Stimulated activated CD4-positive, alpha-beta T cell treated with anti-CD3 and anti-CD28 coated beads, Interleukin-1b, Interleukin-23, amount 100 ng/mL, for 48 hours (primary cell): ENCODE data around the gene TPM3.

Experiments
- DNase-seq: peaks from one replicate; pipeline ENCODE4 v3.0.0-alpha.2; 2020

TPM3 gene

GRCh38 chr1:154199563-154199879 lies 7.6 kb upstream of the TPM3 start:
- DNase-seq = no peak

DNA sequence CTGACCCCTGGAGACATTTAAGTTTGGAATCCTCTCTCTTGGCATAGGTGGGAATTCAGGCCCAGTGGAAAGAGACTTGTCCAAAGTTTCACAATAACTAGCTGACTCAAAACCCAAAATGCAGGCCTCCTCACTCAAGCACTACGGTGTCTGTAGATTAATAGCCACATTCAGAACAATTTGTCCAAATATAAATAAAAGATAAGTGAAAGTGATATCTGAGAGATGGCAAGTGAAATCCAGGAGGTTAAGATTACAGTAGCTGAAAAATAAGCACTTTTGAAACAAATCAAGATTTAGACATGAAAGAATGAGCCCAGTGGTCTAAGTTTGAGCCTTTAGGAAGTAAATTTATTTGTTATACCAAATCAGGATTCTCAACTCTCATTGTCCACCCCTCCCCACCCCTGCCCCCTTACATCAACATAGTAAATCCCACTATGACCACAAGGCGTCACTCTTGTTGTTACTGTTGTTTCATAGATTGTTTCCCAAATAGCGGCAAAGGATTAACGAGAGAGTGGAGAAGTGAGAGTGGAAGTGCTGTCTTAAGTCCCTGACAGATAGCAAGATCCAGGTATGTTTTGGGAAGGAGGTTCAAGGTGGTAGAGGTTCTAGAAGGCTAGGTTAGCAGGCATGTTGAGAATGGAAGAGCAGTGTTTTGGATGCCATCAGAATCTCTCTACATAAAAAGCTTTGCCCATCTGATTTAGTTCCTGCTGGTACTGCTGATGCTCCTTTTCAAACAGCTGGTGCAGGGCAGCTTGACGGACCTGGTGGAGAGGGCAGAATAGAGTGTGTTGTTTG lies 7.1 kb upstream of the TPM3 start:
- DNase-seq = no peak

DNA sequence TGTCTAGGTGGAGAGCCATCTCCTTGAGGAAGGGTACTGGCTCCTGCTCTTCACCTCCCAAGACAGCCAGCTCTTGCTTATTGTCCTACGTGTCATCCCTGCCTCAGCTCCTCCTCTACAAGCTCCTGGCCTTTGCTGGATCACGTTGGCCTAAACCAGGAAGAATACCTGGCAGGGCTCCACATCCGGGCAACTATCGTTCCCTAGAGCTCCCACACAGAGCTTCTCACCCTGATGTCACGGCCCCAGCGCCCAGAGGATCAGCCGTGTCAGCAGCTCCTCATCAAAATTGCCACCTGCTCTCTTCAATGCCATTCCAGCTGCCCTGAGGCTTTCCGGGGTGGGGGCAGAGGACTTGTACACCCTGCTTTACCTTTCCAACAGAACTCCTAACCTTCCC lies 1.9 kb upstream of the TPM3 start:
- DNase-seq = no peak

- no peak for DNase-seq
Measured at GRCh38 chr1:154192476-154192875, 576 bp upstream of the TPM3 start.

GRCh38 chr1:154190550-154190949 lies 1.4 kb downstream of the TPM3 start:
- no peak for DNase-seq

DNA sequence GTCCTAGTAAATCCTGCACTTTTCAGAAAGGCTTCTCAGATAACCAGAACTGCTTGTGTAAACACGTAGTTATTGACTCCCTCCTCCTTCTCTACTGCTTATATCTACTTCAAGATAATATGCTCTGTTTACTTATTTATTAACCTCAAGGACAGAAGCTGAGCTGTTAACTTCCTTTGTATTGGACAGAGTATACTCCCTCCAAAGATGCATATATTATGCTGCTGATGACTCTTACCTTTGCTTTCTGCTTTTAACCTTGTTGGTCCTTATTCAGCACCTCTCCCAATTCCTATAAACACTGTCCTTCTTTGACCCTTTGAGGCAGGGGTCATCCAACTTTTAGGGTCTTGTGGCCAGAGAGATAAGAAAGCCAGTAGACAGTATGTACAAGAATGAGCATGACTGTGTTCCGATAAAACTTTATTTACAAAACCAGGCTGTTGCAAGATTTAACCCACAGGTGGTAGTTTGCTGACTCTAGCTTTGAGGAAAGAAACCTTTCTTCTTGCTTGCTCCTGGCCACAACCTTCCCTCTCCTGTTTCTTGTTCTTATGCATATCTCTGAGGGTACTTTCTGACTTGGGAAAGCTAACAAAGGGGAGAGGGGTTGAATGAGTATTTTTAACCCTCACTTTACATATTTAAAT lies 4.9 kb downstream of the TPM3 start:
- no peak for DNase-seq

- peak; percentile 72 for DNase-seq
Measured at GRCh38 chr1:154186177-154186576, 5.7 kb downstream of the TPM3 start.

DNA sequence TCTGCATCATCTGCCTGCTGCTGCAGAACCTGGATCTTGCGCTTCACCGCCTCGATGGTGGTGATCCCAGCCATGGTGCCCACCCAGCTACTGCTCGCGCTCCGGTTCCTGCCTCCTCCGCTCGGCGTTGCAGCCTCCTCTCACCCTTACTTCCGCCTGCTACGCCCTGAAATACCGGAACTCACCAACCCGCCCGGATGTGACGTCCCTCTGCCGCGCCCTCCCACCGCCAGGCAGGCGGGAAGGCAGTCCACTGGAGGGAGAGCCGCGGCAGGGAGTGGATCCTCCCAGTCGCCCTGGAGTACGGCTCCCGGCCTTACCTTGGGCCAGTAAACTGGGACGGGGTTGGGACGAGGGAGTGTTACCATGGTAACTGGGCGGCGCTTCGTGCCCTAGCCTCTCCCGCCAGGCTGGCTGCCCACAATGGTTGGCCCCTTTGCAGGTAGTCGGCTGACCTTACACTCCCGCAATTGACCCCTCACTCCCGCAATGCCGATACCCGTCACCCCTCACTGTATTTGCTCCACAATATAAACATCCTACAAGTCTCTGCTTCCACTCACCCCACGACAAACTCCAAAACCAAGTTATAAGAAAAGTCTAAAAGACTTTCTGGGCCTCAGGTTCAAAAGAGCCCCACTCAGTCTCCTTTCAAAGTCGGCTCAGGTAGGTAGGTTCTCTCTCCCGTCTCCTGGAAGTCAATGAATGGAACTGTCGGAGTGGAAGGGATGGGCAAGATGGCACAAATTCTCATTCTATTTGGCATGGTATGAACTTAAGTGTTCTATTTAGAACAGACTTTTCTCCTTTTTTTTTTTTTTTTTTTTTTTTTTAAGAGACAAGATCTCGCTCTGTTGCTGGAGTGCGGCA lies 8.6 kb downstream of the TPM3 start:
- DNase-seq = peak; percentile 96

GRCh38 chr1:154182344-154183045 lies 9.4 kb downstream of the TPM3 start:
- peak; percentile 86 for DNase-seq

GRCh38 chr1:154181944-154182343 lies 10.0 kb downstream of the TPM3 start:
- no peak for DNase-seq

DNA sequence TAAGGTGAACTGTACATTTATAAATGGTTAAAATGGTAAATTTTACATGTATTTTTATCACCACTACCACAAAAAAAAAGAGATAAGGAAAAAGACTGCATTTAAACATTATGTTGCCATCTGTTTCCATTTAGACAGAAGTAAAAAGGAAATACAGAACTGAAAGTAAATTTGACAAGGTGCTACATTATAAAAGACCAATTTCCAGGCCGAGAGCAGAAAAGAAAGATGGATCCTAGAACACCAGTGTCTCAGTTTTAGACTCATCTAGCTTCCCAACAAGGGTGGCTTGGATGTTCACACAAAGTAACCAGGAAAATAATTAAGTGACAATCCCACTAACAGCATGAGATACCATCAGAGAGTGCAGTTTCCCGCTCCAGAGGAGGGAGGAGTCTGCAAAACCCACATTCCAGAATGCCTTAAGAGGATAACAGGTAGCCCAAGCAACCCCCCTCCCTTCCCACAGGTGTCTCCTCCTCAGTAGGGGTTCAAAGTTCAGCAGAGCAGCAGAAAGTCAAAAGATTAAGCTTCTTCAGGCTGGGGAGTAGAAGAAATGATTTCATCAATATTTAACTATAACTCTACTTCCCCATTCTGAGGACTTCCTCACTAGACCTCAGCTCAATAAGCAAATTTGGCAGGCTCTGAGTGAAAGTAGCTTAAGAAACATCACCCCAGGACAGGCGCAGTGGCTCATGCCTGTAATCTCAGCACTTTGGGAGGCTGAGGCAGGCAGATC lies 11.8 kb downstream of the TPM3 start:
- DNase-seq = no peak

DNA sequence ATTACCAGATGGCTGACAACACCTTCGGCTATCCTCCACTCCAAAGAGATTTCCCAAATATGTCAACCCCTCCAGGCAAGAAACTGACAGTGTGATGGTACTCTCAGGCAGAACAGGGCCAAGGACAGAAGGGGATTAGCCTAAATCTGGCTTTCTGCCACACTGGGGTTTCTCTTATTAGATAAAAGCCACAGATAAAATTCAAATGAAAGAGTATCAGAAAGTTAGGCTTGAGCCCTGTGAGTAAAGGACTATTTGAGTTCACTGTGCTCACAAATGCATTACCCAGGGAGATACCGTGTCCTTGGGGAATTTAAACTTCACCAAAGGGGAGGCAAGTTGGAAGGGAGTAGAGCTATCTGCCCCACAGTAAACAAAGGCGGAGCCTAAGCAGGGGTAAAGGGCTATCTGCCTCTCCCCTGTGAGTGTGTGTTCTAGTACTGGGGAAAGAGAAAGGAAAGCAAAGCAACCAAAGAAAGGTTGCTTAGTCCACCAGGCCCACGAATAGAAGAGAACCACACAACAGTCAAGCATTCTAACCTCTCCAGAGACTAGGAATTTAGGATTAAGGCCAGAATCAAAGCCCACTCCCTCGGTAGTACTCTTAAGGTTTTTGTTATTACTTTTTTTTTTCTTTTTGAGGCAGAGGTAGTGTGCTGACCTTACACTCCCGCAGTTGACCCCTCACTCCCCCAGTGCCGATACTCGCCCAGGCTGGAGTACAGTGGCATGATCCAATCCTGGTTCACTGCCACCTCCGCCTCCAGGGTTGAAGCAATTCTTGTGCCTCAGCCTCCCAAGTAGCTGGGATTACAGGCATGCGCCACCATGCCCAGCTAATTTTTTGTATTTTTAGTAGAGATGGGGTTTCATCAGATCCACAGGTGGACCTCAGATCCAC lies 12.7 kb downstream of the TPM3 start:
- no peak for DNase-seq

GRCh38 chr1:154178013-154178412 lies 13.9 kb downstream of the TPM3 start:
- no peak for DNase-seq

DNA sequence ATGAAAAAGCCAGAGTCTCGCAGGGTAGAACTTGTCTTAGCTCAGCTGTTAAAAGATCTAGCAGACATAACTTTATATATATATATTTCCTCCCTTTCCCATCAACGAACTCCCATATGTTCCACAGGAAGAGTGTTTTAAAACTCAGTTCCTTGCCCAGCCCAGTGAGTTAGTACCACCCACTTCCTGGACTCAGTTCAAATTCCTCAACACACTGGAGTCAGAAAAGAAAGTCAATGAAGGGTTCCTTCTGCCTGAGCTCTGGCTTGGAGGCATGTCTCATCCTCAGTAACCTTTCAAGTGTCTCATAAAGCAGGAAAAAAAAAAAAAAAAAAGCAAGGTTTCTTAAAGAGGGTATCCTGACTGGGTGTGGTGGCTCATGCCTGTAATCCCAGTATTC lies 15.6 kb downstream of the TPM3 start:
- no peak for DNase-seq

DNA sequence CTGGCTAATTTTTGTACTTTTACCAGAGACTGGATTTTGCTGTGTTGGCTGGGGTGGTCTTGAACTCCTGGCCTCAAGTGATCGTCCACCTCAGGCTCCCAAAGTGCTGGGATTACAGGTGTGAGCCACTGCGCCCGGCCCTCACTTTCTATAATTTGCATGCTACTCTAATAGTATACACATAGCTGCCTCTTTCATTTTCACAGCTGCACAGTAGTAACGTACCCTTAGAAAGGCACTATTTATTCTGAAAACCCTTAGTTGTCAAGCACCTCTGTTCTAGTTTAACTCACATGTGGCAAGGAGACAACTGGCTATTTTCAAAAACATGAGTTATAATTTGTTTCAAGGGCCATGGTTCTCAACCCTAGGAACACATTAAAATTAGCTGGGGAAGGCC lies 17.2 kb downstream of the TPM3 start:
- DNase-seq = no peak

DNA sequence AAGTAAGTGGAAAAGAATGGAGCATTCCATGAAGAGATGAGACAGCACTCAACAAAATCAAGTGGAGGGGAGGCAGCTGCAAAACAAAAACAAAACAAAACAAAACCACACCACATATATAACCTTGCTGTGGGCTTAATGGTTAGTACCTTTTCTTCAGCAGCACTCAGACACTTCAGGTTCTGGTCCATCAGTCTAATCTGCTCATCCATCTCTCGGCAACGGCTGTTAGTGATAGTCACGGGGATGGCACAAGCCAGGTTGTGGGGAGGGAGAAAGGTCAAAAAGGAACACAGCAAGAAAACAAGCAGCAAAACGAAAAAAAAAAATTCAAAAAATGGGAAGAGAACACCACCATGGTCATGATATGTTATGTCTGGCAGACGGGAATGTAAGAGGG lies 20.0 kb downstream of the TPM3 start:
- DNase-seq = no peak

DNA sequence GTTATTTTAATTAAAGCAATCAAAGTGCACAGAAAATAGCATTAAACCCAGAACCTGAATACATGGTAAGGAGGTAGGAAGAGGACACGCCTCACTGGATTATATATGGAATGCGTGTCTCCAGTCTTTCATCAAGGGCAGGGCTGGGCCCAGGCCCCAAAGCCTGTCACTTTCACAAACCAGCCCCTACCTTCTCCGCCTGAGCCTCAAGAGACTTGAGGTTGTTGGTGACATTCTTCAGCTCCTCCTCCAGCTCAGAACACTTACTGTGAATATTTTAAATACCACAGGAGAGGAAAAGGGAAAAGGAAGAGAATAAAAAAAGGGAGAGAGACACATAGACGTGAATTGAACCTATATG lies 20.7 kb downstream of the TPM3 start:
- DNase-seq = no peak

DNA sequence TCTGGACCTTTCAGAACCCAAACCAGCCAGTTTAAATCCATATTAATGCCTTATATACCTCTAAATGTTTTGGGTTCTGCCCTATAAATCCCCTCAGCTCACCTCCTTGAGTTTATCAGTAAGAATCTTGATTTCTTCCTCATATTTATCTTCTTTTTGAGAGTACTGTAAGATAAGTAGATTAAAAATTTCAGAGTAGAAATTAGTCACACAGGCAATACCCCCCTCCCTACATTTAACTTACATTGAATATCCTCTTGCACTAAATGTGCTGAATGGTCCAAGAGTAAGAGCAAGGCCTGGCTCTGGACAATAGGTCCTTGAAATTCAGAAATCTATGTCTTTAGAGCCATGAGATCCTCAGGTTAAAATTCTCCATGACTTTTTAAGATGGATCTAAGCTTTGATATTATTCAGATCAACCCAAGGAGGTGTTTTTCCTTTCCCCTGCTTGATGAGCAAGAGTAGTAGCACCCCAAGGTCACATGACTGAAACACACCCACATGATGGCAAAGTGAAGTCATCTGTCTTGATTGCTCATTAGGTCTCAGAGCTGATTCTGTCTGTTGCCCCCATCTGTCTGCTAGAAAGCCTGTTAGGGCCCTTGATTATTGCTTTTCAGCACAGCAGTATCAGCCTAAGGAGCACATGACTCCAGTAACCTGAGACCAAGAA lies 21.2 kb downstream of the TPM3 start:
- DNase-seq = peak; percentile 63

DNA sequence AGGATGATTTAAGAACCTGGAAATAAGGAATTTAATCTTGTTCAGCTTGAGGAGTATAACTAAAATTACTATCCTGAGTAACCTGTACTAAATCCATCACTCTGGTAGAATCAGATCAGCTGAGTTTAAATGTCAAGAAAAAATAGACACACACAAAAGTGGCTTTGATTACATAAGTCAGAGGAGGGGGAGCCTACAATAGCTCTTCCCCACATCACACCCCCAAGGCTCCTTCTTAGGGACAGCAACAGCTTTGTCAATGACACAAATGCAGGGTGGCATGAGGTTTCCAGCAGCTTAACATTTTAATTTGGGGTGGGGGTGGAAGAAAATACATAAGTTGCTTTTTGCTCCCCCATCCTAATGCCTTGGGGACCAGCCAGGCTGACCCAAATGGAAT lies 24.4 kb downstream of the TPM3 start:
- DNase-seq = no peak

DNA sequence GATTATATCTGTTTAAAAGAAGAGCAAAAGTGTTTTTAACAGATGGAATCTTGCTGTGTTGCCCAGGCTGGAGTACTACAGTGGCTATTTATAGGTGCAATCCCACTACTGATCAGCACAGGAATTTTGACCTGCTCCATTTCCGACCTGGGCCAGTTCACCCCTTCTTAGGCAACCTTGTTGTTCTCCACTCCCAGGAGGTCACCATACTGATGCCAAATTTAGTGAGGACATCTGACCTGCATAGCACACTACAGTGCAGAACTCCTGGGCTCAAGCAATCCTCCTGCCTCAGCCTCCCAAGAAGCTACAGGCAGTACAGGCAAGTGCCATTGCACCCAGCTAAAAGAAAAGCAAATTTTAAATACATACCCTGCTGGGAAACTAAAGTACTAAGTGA lies 25.7 kb downstream of the TPM3 start:
- no peak for DNase-seq

DNA sequence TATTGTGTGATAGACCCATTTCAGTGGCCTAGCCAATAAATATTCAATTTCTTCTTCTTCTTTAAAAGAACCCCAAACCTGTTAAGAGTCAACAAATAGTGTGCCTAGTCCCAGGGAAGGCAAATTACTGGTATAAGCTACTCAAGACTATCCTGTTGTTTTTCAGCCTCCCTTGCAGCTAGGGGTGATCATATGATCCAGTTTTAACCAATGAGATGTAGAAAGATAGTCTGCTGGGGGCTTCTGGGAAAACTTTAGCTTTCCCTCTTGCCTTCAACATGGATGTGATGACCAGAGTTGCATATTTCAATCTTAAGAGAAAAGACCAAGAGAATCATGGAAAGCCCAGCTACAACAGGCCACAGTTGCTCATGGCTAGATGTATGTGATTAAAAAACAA lies 32.3 kb downstream of the TPM3 start:
- no peak for DNase-seq
